Upper lobe of left lung (tissue), 6 donors: ENCODE results near the gene LRIT3. TPM values are rescaled to one million over a fixed set of nuclear protein-coding genes. Genes with fewer than 3 reads are reported as not detected.

Source experiments
- ATAC-seq, 2 donors: fragments of 200-7000 bp; cut with Tn5 transposase; one replicate each; pipeline ENCODE4 v1.9.1; 2022; ENCODE audit warnings: mild to moderate bottlenecking in 2 of 2, moderate library complexity in 2 of 2; ENCODE audit not compliant: low FRiP score in 2 of 2
- DNase-seq, 2 donors: peaks; one replicate each; pipeline ENCODE4 v3.0.0-alpha.2; 2019 to 2020
- H3K27ac ChIP-seq, 4 donors: fragments of 200-600 bp; sonication (generic); one replicate each; pipeline ENCODE4 v1.5.1; 2016 to 2019
- H3K27me3 ChIP-seq, 4 donors: fragments of 200-600 bp; sonication (generic); one replicate each; pipeline ENCODE4 v1.5.1; 2017 to 2019
- H3K36me3 ChIP-seq, 4 donors: fragments of 200-600 bp; sonication (generic); one replicate each; pipeline ENCODE4 v1.5.1; 2016 to 2019
- H3K4me1 ChIP-seq, 4 donors: fragments of 200-600 bp; sonication (generic); one replicate each; pipeline ENCODE4 v1.5.1; 2018 to 2019
- H3K4me3 ChIP-seq, 4 donors: fragments of 200-600 bp; sonication (generic); one replicate each; pipeline ENCODE4 v1.5.1; 2017 to 2019; ENCODE audit warnings: mild to moderate bottlenecking in 2 of 4, moderate library complexity in 1 of 4
- H3K9me3 ChIP-seq, 4 donors: fragments of 200-600 bp; sonication (generic); one replicate each; pipeline ENCODE4 v1.5.1; 2018 to 2019
- CTCF ChIP-seq, 6 experiments: fragments of 450-650 bp in 4 of 6; fragments of 200-600 bp in 2 of 6; sonication (generic) in 2 of 6; IDR thresholded peaks; one replicate each; pipeline ENCODE4 v1.5.1; 2016 to 2019; ENCODE audit warnings: antibody characterized with exemption in 6 of 6
- EP300 ChIP-seq, 4 donors: sonication (generic); formaldehyde crosslinking; IDR thresholded peaks; one replicate each; pipeline ENCODE4 v1.5.1; 2017; ENCODE audit warnings: antibody characterized with exemption in 4 of 4, control low read depth in 2 of 4
- POLR2A ChIP-seq, 4 donors: fragments of 450-650 bp; IDR thresholded peaks; one replicate each; pipeline ENCODE4 v1.5.1; 2016 to 2017; ENCODE audit warnings: antibody characterized with exemption in 4 of 4, mild to moderate bottlenecking in 2 of 4
- POLR2AphosphoS5 ChIP-seq, 2 donors: sonication (generic); formaldehyde crosslinking; IDR thresholded peaks; one replicate each; pipeline ENCODE4 v1.5.1; 2017; ENCODE audit warnings: antibody characterized with exemption in 2 of 2
- WGBS, 2 donors: methylation state at CpG; one replicate each; pipeline ENCODE4 v1.1.5; 2017 to 2018; 5-methylcytosine and 5-hydroxymethylcytosine counted together
- total RNA-seq, 6 donors: library from RNA; depleted of rRNA in 4 of 6; stranded (reverse); fragments of >200 nt in 4 of 6; gene quantifications; one replicate each; pipeline versions ENCODE4 v1.1.0 to v1.2.1, GENCODE V29; 2016 to 2021
- donor health status: DM: no; HTN: no; CAD: no; lungs with moderate emphysema.
- donor health status: DM: no; HTN: yes; CAD: no; lungs with severe emphysema.

LRIT3 gene
- total RNA-seq, 6 donors from 2014 or later = 0.20 to 1.0 (median 0.46) TPM; not detected in 1

GRCh38 chr4:109887071-109887470, 39.2 kb downstream of the LRIT3 start:
- Histone ChIP-seq H3K4me3 (no peak overlapping the region), H3K9me3 (no peaks in the 10 kb centered on the region), H3K4me1 (no peaks in the 10 kb centered on the region), H3K27ac (no peak overlapping the region), H3K27me3 (no peaks in the 10 kb centered on the region), H3K36me3 (no peaks in the 10 kb centered on the region)
- WGBS, 2 donors = 47 to 52% methylated on average over 6 of the region's 6 CpGs
- no peak for ATAC-seq
- DNase-seq = no peak
- TF ChIP-seq POLR2AphosphoS5 (IDR thresholded peaks at IDR 0.05) (no peak), POLR2A (IDR thresholded peaks at IDR 0.05) (no peak), EP300 (IDR thresholded peaks at IDR 0.05) (no peak), CTCF (IDR thresholded peaks at IDR 0.05) (no peak)

- DNase-seq = no peak
- TF ChIP-seq EP300 (IDR thresholded peaks at IDR 0.05) (no peak), POLR2A (IDR thresholded peaks at IDR 0.05) (no peak), POLR2AphosphoS5 (IDR thresholded peaks at IDR 0.05) (no peak), CTCF (IDR thresholded peaks at IDR 0.05) (no peak)
- Histone ChIP-seq H3K27me3 (no peaks in the 10 kb centered on the region), H3K36me3 (no peaks in the 10 kb centered on the region), H3K4me3 (no peak overlapping the region), H3K9me3 (no peaks in the 10 kb centered on the region), H3K4me1 (no peaks in the 10 kb centered on the region), H3K27ac (no peak overlapping the region)
- no peak for ATAC-seq
These were observed 42.2 kb downstream of the LRIT3 start for GRCh38 chr4:109890076-109890475.

GRCh38 chr4:109902559-109903251, 54.8 kb downstream of the LRIT3 start:
- no peak for ATAC-seq

DNA sequence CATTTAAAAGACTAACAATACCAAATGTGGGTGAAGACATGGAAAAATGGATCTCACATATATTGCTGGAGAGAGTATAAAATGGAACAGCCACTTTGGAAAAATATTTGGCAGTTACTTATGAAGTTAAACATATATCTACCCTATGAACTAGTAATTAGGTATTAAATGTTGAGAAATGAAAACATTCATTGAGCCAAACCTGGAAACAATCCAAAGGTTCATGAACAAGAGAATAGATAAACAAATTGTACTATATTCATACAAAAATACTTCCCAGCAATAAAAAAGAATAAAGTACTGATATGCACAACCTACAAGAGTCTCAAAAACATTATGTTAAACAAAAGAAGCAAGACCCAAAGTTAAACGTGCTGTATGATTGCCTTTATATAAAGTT, 60.8 kb downstream of the LRIT3 start:
- no peaks in the 10 kb centered on the region for H3K9me3 ChIP-seq
- no peak overlapping the region for H3K27ac ChIP-seq
- H3K4me1 ChIP-seq = peaks cover 0 to 11% (median 0%) of the 10 kb centered on the region in 4 donors
- ATAC-seq (no peak), DNase-seq (no peak)
- 25 to 33% methylated on average over 1 of the region's 1 CpG for WGBS, 2 donors
- H3K36me3 ChIP-seq = no peaks in the 10 kb centered on the region
- no peak for TF ChIP-seq POLR2AphosphoS5 (IDR thresholded peaks at IDR 0.05)
- TF ChIP-seq EP300 (IDR thresholded peaks at IDR 0.05) = no peak
- no peak for TF ChIP-seq CTCF (IDR thresholded peaks at IDR 0.05)
- TF ChIP-seq POLR2A (IDR thresholded peaks at IDR 0.05) = no peak
- H3K4me3 ChIP-seq = no peak overlapping the region
- H3K27me3 ChIP-seq = no peaks in the 10 kb centered on the region

More at GRCh38 chr4:109902559-109903251, 54.8 kb downstream of the LRIT3 start:
- H3K27me3 ChIP-seq = no peaks in the 10 kb centered on the region
- no peak overlapping the region for H3K4me3 ChIP-seq
- H3K36me3 ChIP-seq = no peaks in the 10 kb centered on the region
- DNase-seq = no peak
- H3K9me3 ChIP-seq = no peaks in the 10 kb centered on the region
- H3K27ac ChIP-seq = no peak overlapping the region
- whole genome bisulfite sequencing, 2 donors = 94 to 96% methylated on average over 8 of the region's 8 CpGs
- TF ChIP-seq POLR2A (IDR thresholded peaks at IDR 0.05) (no peak), EP300 (IDR thresholded peaks at IDR 0.05) (no peak), CTCF (IDR thresholded peaks at IDR 0.05) (no peak), POLR2AphosphoS5 (IDR thresholded peaks at IDR 0.05) (no peak)
- H3K4me1 ChIP-seq = no peaks in the 10 kb centered on the region

DNA sequence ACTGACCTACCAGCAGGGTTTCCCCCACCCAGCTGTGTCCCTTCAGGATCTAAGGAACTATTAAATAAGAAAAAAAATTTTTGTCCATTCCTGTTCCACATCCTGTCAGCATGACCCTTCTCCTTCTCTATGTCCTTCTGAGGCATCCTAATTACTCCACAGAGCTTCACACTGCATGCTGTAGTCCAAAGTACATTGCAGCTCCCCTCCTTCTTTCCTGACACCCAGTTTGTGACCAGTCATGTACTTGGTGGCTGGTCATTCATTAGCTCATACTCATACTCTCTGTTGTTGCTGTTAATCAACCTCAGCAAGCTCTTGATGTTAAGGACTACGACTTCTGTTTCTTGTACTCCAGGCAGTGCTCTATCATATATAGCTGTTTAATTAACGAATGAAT, 62.3 kb downstream of the LRIT3 start:
- ATAC-seq = no peak

More for the DNA sequence above, 62.3 kb downstream of the LRIT3 start:
- H3K4me1 ChIP-seq = peaks cover 0 to 11% (median 0%) of the 10 kb centered on the region in 4 donors
- no peaks in the 10 kb centered on the region for H3K9me3 ChIP-seq
- no peaks in the 10 kb centered on the region for H3K27me3 ChIP-seq
- no peak overlapping the region for H3K4me3 ChIP-seq
- no peak for DNase-seq
- no peak for TF ChIP-seq POLR2A (IDR thresholded peaks at IDR 0.05)
- no peak for TF ChIP-seq POLR2AphosphoS5 (IDR thresholded peaks at IDR 0.05)
- no peak for TF ChIP-seq CTCF (IDR thresholded peaks at IDR 0.05)
- no peak for TF ChIP-seq EP300 (IDR thresholded peaks at IDR 0.05)
- 77 to 83% methylated on average over 2 of the region's 2 CpGs for WGBS, 2 donors
- H3K36me3 ChIP-seq = no peaks in the 10 kb centered on the region
- H3K27ac ChIP-seq = no peak overlapping the region
